ENCODE results near the gene IP6K3.

IP6K3 gene

DNA sequence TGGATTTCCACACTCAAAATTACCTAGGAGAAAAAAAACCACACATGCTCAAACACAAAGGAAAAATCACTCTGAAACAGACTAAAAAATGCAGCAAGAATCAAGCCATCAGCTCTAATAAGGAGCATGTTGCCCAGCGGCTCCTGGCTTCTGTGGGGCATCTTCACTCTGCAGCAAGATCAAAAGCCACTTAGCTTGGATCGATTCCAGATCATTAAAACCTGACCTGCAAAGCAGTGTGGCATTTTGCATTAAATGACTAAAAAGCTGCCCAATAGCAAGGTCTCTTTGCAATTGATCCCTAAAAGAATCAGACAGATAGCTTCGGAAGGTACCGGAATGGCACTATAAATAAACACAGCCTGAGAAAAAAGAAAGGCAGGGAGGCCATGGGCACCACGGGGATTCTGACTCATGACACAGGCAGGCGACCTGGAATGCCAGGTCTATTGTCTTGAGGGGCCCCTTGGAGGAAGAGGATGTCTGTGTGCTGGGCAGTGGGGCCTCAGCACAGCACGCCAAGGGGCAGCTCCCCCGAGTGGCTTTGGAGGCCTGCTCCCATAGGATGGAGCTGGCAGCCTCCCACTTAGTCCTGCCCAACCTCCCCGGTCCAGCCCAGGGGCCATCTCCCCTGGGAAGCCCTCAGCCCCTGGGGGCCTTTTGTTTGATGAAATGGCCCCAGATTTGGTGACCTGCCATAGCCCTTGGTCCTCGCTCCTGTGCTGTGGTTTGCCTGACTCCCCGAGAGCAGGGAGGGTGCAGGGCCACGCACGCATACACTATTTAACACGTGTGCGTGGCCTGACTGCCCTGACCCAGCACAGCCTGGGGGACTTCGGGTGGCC lies 34.6 kb upstream of the IP6K3 start:
- H3K79me2 ChIP-seq (ENCODE audit: low read length), result peaks cover 13% of the 10 kb centered on the region

DNA sequence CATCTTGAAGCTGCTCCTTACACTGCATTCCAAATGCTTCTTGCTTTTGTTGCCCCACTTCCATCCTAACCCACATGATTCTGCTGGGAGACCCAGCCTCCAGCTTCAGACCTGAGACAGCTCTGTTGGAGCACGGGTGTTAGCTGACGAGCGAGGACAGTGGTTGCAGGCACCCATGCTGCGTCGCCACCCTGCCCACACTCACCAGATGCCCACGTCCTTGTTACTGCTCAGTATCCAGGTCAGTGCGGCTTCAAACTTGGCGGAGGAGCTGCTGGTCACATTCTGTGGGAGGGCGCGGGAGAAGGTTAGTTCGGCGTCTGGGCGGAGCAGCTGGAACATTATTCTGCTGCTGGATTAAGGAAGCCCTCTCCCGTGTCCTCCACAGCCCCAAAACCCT lies 33.2 kb upstream of the IP6K3 start:
- TF ChIP-seq, protein P1, sequence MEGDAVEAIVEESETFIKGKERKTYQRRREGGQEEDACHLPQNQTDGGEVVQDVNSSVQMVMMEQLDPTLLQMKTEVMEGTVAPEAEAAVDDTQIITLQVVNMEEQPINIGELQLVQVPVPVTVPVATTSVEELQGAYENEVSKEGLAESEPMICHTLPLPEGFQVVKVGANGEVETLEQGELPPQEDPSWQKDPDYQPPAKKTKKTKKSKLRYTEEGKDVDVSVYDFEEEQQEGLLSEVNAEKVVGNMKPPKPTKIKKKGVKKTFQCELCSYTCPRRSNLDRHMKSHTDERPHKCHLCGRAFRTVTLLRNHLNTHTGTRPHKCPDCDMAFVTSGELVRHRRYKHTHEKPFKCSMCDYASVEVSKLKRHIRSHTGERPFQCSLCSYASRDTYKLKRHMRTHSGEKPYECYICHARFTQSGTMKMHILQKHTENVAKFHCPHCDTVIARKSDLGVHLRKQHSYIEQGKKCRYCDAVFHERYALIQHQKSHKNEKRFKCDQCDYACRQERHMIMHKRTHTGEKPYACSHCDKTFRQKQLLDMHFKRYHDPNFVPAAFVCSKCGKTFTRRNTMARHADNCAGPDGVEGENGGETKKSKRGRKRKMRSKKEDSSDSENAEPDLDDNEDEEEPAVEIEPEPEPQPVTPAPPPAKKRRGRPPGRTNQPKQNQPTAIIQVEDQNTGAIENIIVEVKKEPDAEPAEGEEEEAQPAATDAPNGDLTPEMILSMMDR (IDR thresholded peaks at IDR 0.05; ENCODE audit: low read length), result no peak
- TF ChIP-seq EZH2phosphoT487 (IDR thresholded peaks at IDR 0.05; ENCODE audit: low read length) (no peak), EZH2 (optimal IDR thresholded peaks at IDR 0.05; ENCODE audit: low read depth, low read length) (no peak)
- Histone ChIP-seq H3K4me3 (ENCODE audit: low read length) (no peak overlapping the region), H4K20me1 (ENCODE audit: insufficient read depth, low read length) (no peaks in the 10 kb centered on the region), H2AFZ (ENCODE audit: low read length) (no peak overlapping the region), H3K4me2 (ENCODE audit: low read depth, low read length) (no peak overlapping the region), H3K9me2 (replicated peaks; ENCODE audit: insufficient read depth, low read length) (no peaks in the 10 kb centered on the region), H3K36me3 (replicated peaks; ENCODE audit: insufficient read depth, low read length) (no peaks in the 10 kb centered on the region), H3F3A (ENCODE audit: insufficient read depth, low read length) (no peaks in the 10 kb centered on the region), H3K9me3 (replicated peaks; ENCODE audit: insufficient read depth, low read length) (no peaks in the 10 kb centered on the region), H3K27me3 (replicated peaks; ENCODE audit: insufficient read depth, low read length) (no peaks in the 10 kb centered on the region), H3K9ac (ENCODE audit: low read length) (no peak overlapping the region), H3K27ac (ENCODE audit: low read length) (no peak overlapping the region), H3K79me2 (ENCODE audit: low read length) (no peaks in the 10 kb centered on the region), H3K4me1 (ENCODE audit: low read length) (no peaks in the 10 kb centered on the region)
- DNase-seq, result no peak

More for the DNA sequence above, 34.6 kb upstream of the IP6K3 start:
- no peak for DNase-seq
- Histone ChIP-seq H2AFZ (ENCODE audit: low read length) (no peak overlapping the region), H3K4me2 (ENCODE audit: low read depth, low read length) (no peak overlapping the region), H3K9me3 (replicated peaks; ENCODE audit: insufficient read depth, low read length) (no peaks in the 10 kb centered on the region), H3K27me3 (replicated peaks; ENCODE audit: insufficient read depth, low read length) (no peaks in the 10 kb centered on the region), H3K27ac (ENCODE audit: low read length) (no peak overlapping the region), H3F3A (ENCODE audit: insufficient read depth, low read length) (no peaks in the 10 kb centered on the region), H3K9ac (ENCODE audit: low read length) (no peak overlapping the region), H3K4me1 (ENCODE audit: low read length) (no peaks in the 10 kb centered on the region), H3K9me2 (replicated peaks; ENCODE audit: insufficient read depth, low read length) (no peaks in the 10 kb centered on the region), H4K20me1 (ENCODE audit: insufficient read depth, low read length) (no peaks in the 10 kb centered on the region), H3K36me3 (replicated peaks; ENCODE audit: insufficient read depth, low read length) (no peaks in the 10 kb centered on the region), H3K4me3 (ENCODE audit: low read length) (no peak overlapping the region)
- TF ChIP-seq, protein P1 (IDR thresholded peaks at IDR 0.05; ENCODE audit: low read length), result no peak
- no peak for TF ChIP-seq EZH2phosphoT487 (IDR thresholded peaks at IDR 0.05; ENCODE audit: low read length)
- TF ChIP-seq EZH2 (optimal IDR thresholded peaks at IDR 0.05; ENCODE audit: low read depth, low read length), result no peak

DNA sequence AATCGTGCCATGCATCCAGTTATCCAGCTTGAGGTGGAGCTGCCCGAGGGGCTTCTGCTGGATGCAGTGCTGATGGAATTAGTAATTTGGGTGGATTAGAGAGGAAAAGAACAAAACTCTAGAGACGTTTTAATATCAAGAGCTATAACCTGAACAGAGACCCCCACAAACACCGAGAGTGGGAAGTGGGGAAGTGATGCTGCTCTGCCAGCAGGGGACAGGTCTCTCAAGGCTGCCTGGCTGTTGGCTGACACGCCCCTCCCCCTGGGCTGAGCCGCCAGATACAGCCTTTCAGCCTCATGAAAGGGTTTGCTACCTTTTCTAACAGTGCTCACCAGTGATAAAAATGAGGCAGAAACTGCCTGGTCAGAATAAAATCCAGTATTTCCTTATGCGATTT lies 32.6 kb upstream of the IP6K3 start:
- DNase-seq, result no peak
- no peaks in the 10 kb centered on the region for H3K36me3 ChIP-seq (replicated peaks; ENCODE audit: insufficient read depth, low read length)
- no peaks in the 10 kb centered on the region for H3K79me2 ChIP-seq (ENCODE audit: low read length)
- H2AFZ ChIP-seq (ENCODE audit: low read length), result no peak overlapping the region
- H3K9me2 ChIP-seq (replicated peaks; ENCODE audit: insufficient read depth, low read length), result no peaks in the 10 kb centered on the region
- no peaks in the 10 kb centered on the region for H3F3A ChIP-seq (ENCODE audit: insufficient read depth, low read length)
- H3K4me2 ChIP-seq (ENCODE audit: low read depth, low read length), result no peak overlapping the region
- no peak overlapping the region for H3K27ac ChIP-seq (ENCODE audit: low read length)
- TF ChIP-seq EZH2phosphoT487 (IDR thresholded peaks at IDR 0.05; ENCODE audit: low read length) (no peak), EZH2 (optimal IDR thresholded peaks at IDR 0.05; ENCODE audit: low read depth, low read length) (no peak)
- TF ChIP-seq, protein P1 (IDR thresholded peaks at IDR 0.05; ENCODE audit: low read length), result no peak
- no peak overlapping the region for H3K9ac ChIP-seq (ENCODE audit: low read length)
- no peaks in the 10 kb centered on the region for H3K9me3 ChIP-seq (replicated peaks; ENCODE audit: insufficient read depth, low read length)
- no peaks in the 10 kb centered on the region for H3K4me1 ChIP-seq (ENCODE audit: low read length)
- H3K4me3 ChIP-seq (ENCODE audit: low read length), result no peak overlapping the region
- no peaks in the 10 kb centered on the region for H3K27me3 ChIP-seq (replicated peaks; ENCODE audit: insufficient read depth, low read length)
- H4K20me1 ChIP-seq (ENCODE audit: insufficient read depth, low read length), result no peaks in the 10 kb centered on the region
